WERI-Rb-1 (cell line): ENCODE data around the gene KDM7A.

Experiments
- DNase-seq: peaks from one replicate; pipeline ENCODE4 v3.0.0-alpha.2; 2020
- H3K27ac ChIP-seq: fragments of 250-450 bp; sonication (Bioruptor Pico); 2 replicates; pipeline ENCODE4 v1.5.1; 2020; ENCODE audit warnings: mild to moderate bottlenecking, moderate library complexity
- H3K27me3 ChIP-seq: fragments of 250-450 bp; sonication (Bioruptor Pico); 2 replicates; pipeline ENCODE4 v1.5.1; 2021; ENCODE audit warnings: mild to moderate bottlenecking, low read depth, moderate library complexity; ENCODE audit not compliant: insufficient read depth, severe bottlenecking
- H3K36me3 ChIP-seq: fragments of 250-450 bp; sonication (Bioruptor Pico); 2 replicates; pipeline ENCODE4 v1.5.1; 2020; ENCODE audit warnings: mild to moderate bottlenecking, moderate library complexity
- H3K4me3 ChIP-seq: 2 replicates; pipeline ENCODE4 v1.5.1; 2011; ENCODE audit warnings: low read depth, mild to moderate bottlenecking, control low read depth, low read length
- H3K9me3 ChIP-seq: fragments of 250-450 bp; sonication (Bioruptor Pico); 2 replicates; pipeline ENCODE4 v1.5.1; 2021; ENCODE audit warnings: mild to moderate bottlenecking, moderate library complexity; ENCODE audit not compliant: severe bottlenecking
- TF ChIP-seq, protein P1 (sequence below): IDR thresholded peaks from 2 replicates; pipeline ENCODE4 v1.5.1; 2011; ENCODE audit warnings: low read depth, mild to moderate bottlenecking, control low read depth, inconsistent platforms, low read length

KDM7A gene

DNA sequence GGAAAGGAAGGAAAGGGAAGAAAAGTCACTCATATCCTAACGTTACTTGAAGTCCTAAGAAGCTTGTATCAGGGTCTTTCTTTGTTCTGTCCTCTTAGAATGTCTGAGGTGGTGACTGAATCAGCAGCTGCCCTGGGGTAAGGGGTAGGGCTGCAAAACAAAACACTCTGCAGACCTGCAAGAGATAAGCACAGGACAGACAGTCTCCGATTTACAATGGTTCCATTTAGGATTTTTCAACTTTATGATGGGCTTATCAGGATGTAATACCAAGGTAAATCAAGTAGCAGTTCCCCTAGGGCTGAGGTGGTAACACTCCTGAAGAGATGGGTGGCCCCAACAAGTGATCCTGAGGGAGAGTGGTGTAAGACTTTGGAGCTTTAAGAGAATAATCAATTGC lies 16.5 kb downstream of the KDM7A start:
- Histone ChIP-seq H3K4me3 (no peak overlapping the region), H3K27ac (no peak overlapping the region), H3K9me3 (no peaks in the 10 kb centered on the region), H3K36me3 (no peaks in the 10 kb centered on the region), H3K27me3 (no peaks in the 10 kb centered on the region)
- TF ChIP-seq, protein P1, sequence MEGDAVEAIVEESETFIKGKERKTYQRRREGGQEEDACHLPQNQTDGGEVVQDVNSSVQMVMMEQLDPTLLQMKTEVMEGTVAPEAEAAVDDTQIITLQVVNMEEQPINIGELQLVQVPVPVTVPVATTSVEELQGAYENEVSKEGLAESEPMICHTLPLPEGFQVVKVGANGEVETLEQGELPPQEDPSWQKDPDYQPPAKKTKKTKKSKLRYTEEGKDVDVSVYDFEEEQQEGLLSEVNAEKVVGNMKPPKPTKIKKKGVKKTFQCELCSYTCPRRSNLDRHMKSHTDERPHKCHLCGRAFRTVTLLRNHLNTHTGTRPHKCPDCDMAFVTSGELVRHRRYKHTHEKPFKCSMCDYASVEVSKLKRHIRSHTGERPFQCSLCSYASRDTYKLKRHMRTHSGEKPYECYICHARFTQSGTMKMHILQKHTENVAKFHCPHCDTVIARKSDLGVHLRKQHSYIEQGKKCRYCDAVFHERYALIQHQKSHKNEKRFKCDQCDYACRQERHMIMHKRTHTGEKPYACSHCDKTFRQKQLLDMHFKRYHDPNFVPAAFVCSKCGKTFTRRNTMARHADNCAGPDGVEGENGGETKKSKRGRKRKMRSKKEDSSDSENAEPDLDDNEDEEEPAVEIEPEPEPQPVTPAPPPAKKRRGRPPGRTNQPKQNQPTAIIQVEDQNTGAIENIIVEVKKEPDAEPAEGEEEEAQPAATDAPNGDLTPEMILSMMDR = no peak
- DNase-seq = no peak

DNA sequence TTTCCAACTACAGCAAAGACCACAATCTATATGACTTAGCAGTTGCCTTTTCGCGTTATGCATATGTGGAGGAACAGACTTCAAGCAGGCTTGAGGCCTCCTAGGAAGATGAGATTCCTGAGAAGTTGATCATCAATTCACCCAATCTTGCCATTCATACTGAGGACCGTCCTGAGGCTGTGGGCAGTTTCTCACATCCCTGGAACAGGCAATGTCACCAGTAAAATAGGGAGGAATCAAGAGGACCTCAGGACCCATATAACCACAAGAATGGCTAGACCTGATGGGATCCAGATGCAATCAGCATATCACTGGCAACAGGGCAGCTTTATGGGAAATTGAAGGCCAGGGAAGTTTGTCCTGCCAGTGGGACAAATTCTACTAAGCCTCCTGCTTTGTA lies 17.3 kb downstream of the KDM7A start:
- no peaks in the 10 kb centered on the region for H3K9me3 ChIP-seq
- H3K36me3 ChIP-seq = no peaks in the 10 kb centered on the region
- TF ChIP-seq, protein P1 = no peak
- no peaks in the 10 kb centered on the region for H3K27me3 ChIP-seq
- no peak for DNase-seq
- H3K4me3 ChIP-seq = no peak overlapping the region
- no peak overlapping the region for H3K27ac ChIP-seq

DNA sequence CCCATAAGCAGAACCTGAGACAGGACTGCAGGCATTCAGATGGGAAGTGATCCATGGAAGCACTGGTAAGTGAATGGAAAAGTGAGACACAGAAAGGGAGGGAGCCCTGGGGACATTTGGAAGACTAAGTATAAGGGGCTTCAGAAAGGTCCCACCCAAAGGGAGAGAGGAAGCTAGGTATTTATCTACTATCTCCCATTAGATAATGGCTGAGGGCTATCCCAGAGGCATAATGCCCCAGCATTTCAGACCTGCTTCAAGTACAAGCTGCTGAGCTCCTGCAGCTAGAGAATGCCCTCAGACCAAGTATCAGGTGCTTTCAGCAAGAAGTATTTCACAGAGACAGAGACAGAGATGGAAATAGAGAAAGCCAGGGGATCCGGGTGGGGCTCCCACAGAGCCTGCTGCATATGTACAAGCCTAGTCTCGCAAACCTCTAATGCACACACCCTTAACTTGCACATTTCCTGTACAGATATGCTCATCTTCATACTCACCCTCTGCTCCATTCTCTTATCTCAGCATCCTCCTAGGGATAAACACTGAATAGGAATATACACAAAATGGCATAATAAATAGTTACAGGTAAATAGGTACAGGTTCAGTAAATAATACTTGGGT lies 20.2 kb downstream of the KDM7A start:
- TF ChIP-seq, protein P1 = no peak
- Histone ChIP-seq H3K27ac (no peak overlapping the region), H3K9me3 (no peaks in the 10 kb centered on the region), H3K36me3 (no peaks in the 10 kb centered on the region), H3K27me3 (no peaks in the 10 kb centered on the region), H3K4me3 (no peak overlapping the region)
- DNase-seq = no peak

DNA sequence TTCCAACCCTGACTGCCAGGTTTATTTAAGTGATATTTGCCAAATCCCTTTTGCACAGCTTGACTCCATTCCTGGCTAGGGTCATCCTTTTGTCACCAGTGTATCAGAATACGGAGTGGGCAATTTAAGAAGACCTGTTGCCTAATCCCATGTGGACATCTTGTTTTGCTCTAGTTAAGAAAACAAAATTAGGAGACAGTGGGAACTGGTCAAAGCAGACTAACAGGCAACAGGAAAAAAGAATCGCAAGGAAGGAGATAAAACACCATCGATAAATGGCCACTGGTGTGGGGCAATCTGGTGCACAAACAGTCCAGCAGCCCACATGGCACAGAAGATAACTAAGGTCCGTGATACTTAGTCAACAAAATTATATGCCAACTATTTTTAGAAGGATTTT lies 21.4 kb downstream of the KDM7A start:
- H3K9me3 ChIP-seq = no peaks in the 10 kb centered on the region
- no peak for DNase-seq
- H3K36me3 ChIP-seq = no peaks in the 10 kb centered on the region
- no peaks in the 10 kb centered on the region for H3K27me3 ChIP-seq
- no peak overlapping the region for H3K27ac ChIP-seq
- TF ChIP-seq, protein P1 = no peak
- no peak overlapping the region for H3K4me3 ChIP-seq

DNA sequence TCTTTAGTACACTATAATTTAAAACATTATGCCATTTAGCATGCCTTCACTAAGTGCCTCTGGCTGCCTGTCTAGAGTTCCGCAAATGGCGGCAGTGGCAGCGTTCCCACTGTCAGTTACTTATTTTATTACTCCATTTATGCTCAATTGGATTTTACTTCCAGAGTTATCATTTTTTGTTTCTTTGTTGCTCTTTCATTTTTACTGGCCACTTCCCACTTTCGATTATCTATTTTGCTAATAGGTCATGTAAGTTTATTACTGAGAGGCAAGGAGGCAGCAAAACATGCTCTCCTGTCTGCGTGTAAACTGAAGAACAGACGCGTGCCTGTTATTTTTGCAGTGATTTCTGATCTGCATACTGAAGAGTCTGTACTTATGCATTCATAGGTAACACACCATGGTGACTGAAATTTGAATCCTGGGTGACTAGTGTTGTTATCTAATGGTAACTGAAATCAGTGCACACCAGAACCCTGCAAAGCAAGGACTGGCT lies 23.1 kb downstream of the KDM7A start:
- H3K36me3 ChIP-seq = no peaks in the 10 kb centered on the region
- no peak overlapping the region for H3K27ac ChIP-seq
- TF ChIP-seq, protein P1 = no peak
- H3K27me3 ChIP-seq = no peaks in the 10 kb centered on the region
- DNase-seq = no peak
- no peaks in the 10 kb centered on the region for H3K9me3 ChIP-seq
- H3K4me3 ChIP-seq = no peak overlapping the region

DNA sequence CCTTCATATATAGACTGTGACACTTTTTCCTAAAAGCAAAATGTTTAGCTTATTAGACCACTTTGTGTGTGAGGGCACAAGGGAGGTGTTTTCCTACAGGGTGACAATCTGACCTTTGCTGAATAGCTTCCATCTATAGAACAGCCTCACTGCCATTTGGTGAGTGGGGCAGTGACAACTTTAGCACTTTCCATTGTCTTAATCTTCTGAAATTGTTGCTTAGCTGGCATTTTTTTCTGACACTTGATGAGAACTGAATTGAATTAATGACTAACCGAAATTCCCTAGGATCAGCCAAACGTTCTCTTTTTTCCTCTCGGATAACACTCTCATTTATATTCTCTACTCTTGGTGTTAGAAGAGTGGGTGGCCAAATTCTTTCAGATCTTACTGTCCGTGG lies 30.2 kb downstream of the KDM7A start:
- no peaks in the 10 kb centered on the region for H3K36me3 ChIP-seq
- no peak for DNase-seq
- no peaks in the 10 kb centered on the region for H3K9me3 ChIP-seq
- H3K27me3 ChIP-seq = no peaks in the 10 kb centered on the region
- no peak overlapping the region for H3K27ac ChIP-seq
- H3K4me3 ChIP-seq = no peak overlapping the region
- TF ChIP-seq, protein P1 = no peak
